Effector CD8-positive, alpha-beta T cell (primary cell): Measurements from ENCODE around the gene NLGN2.
A peak's percentile ranks its signal among the peaks of the same experiment; 100 is the strongest.

Source experiments
- DNase-seq: peaks from one replicate; lab custom pipeline; 2025; lab: John Stamatoyannopoulos, UW

NLGN2 gene

GRCh38 chr17:7437950-7438614 is 30.4 kb downstream of the NLGN2 start:
- peak; percentile 45 for DNase-seq

- no peak for DNase-seq
Observed at GRCh38 chr17:7438656-7439460, 31.2 kb downstream of the NLGN2 start.

GRCh38 chr17:7439462-7440112 is 31.9 kb downstream of the NLGN2 start, which contains the start of gene FGF11:
Gene FGF11, plus strand, starts transcription at chr17:7439512. Its CDS starts 109 bp downstream, at chr17:7439621.
- DNase-seq = no peak

- DNase-seq = peak; percentile 26
Observed at GRCh38 chr17:7440113-7440833, 32.6 kb downstream of the NLGN2 start.

GRCh38 chr17:7440834-7441195 is 33.2 kb downstream of the NLGN2 start:
- DNase-seq = no peak

- DNase-seq = no peak
Observed at GRCh38 chr17:7441266-7441665, 33.6 kb downstream of the NLGN2 start.

- no peak for DNase-seq
Observed at GRCh38 chr17:7442142-7442541, 34.5 kb downstream of the NLGN2 start.

- DNase-seq = no peak
Observed at GRCh38 chr17:7443499-7444485, 36.1 kb downstream of the NLGN2 start.

- DNase-seq = no peak
Observed at GRCh38 chr17:7444682-7445618, 37.3 kb downstream of the NLGN2 start, which contains the start of gene CHRNB1. Gene CHRNB1, plus strand, starts transcription at chr17:7445061. Its CDS starts 67 bp downstream, at chr17:7445128.

- DNase-seq = no peak
Observed at GRCh38 chr17:7445619-7445968, 37.9 kb downstream of the NLGN2 start.

GRCh38 chr17:7448461-7448860 is 40.8 kb downstream of the NLGN2 start:
- DNase-seq = no peak

- DNase-seq = no peak
Observed at GRCh38 chr17:7459961-7460545, 52.4 kb downstream of the NLGN2 start.

GRCh38 chr17:7460850-7461660 is 53.4 kb downstream of the NLGN2 start:
- DNase-seq = no peak

- no peak for DNase-seq
Observed at GRCh38 chr17:7462474-7463371, 55.1 kb downstream of the NLGN2 start.

GRCh38 chr17:7463372-7463846 is 55.8 kb downstream of the NLGN2 start:
- no peak for DNase-seq

GRCh38 chr17:7464081-7464480 is 56.4 kb downstream of the NLGN2 start:
- DNase-seq = no peak

- no peak for DNase-seq
Observed at GRCh38 chr17:7465597-7466275, 58.1 kb downstream of the NLGN2 start.
